H1 (cell line): ENCODE data around the gene RNF130. TPM values are rescaled to one million over a fixed set of nuclear protein-coding genes. Genes with fewer than 3 reads are reported as not detected.

Experiments used
- CTCF ChIA-PET: fragments of 300-600 bp; sonication (Branson Sonifier 250); formaldehyde crosslinking; loops from one replicate; lab custom pipeline; 2021; ENCODE audit not compliant: partially characterized antibody; lab: Charles Lee
- POLR2A ChIA-PET: fragments of 300-600 bp; sonication (Branson Sonifier 250); formaldehyde crosslinking; loops from one replicate; lab custom pipeline; 2021; ENCODE audit warnings: inconsistent platforms; ENCODE audit not compliant: partially characterized antibody; lab: Charles Lee
- DNase-seq, 2 experiments: peaks; one replicate each; pipeline versions ENCODE4 v3.0.0 to v3.0.0-alpha.2; 2010 to 2022; ENCODE audit warnings: low spot score in 2 of 2, low read depth in 1 of 2, mixed read lengths in 1 of 2
- FAIRE-seq: peaks from 2 replicates; lab custom pipeline; 2011; peaks lifted over from hg19 to GRCh38; lab: Jason Lieb, UNC
- H2AFZ ChIP-seq: 2 replicates; pipeline ENCODE4 v1.8.1; 2012; ENCODE audit warnings: low read length, inconsistent platforms
- H2AK5ac ChIP-seq: 2 replicates; pipeline ENCODE4 v1.6.1; 2013; ENCODE audit warnings: low read depth, low read length
- H2BK120ac ChIP-seq: replicated peaks from 2 replicates; pipeline ENCODE3; 2013; ENCODE audit warnings: low read depth, low read length, inconsistent platforms
- H2BK12ac ChIP-seq: 2 replicates; pipeline ENCODE4 v1.6.1; 2013; ENCODE audit warnings: low read depth, low read length
- H2BK15ac ChIP-seq: 2 replicates; pipeline ENCODE4 v1.6.1; 2013; ENCODE audit warnings: low read length
- H2BK20ac ChIP-seq: 2 replicates; pipeline ENCODE4 v1.6.1; 2013; ENCODE audit warnings: low read length
- H2BK5ac ChIP-seq: 2 replicates; pipeline ENCODE4 v1.6.1; 2013; ENCODE audit warnings: low read depth, low read length
- H3K14ac ChIP-seq: 2 replicates; pipeline ENCODE4 v1.6.1; 2013; ENCODE audit warnings: inconsistent platforms; ENCODE audit not compliant: insufficient read length
- H3K18ac ChIP-seq: 2 replicates; pipeline ENCODE4 v1.6.1; 2013; ENCODE audit warnings: low read length; ENCODE audit errors: extremely low read depth
- H3K23ac ChIP-seq: 2 replicates; pipeline ENCODE4 v1.6.1; 2013; ENCODE audit warnings: inconsistent platforms; ENCODE audit not compliant: insufficient read length
- H3K23me2 ChIP-seq: 2 replicates; pipeline ENCODE4 v1.6.1; 2013; ENCODE audit warnings: low read depth, low read length
- H3K27ac ChIP-seq: 2 replicates; pipeline ENCODE4 v1.6.1; 2011; ENCODE audit warnings: low read depth, low read length, inconsistent platforms
- H3K27me3 ChIP-seq, 4 experiments: replicated peaks in 1 of 4; 1 replicate in 1 of 4; 2 replicates in 3 of 4; pipeline versions ENCODE4 v1.6.1 to v1.8.1; 2011 to 2013; ENCODE audit warnings: low read length in 3 of 4, mild to moderate bottlenecking in 3 of 4, inconsistent platforms in 2 of 4, mixed read lengths in 2 of 4, moderate library complexity in 1 of 4; ENCODE audit not compliant: control insufficient read depth in 3 of 4, insufficient read depth in 3 of 4; ENCODE audit errors: extremely low read depth in 1 of 4
- H3K36me3 ChIP-seq, 4 experiments: 2 replicates each; pipeline versions ENCODE4 v1.6.1 to v1.8.1; 2011 to 2013; ENCODE audit warnings: mild to moderate bottlenecking in 4 of 4, low read length in 3 of 4, moderate library complexity in 2 of 4, control low read depth in 1 of 4, inconsistent platforms in 1 of 4; ENCODE audit not compliant: insufficient read depth in 4 of 4, control insufficient read depth in 2 of 4
- H3K4ac ChIP-seq: replicated peaks from 2 replicates; pipeline ENCODE3; 2013; ENCODE audit warnings: low read length, low read depth, mixed read lengths, inconsistent platforms; ENCODE audit not compliant: insufficient read length
- H3K4me1 ChIP-seq, 4 experiments: replicated peaks in 1 of 4; 1 replicate in 1 of 4; 2 replicates in 3 of 4; pipeline versions ENCODE4 v1.6.1 to v1.8.1; 2011 to 2013; ENCODE audit warnings: low read length in 3 of 4, inconsistent platforms in 2 of 4, mixed read lengths in 1 of 4; ENCODE audit not compliant: insufficient read depth in 4 of 4, control insufficient read depth in 3 of 4
- H3K4me2 ChIP-seq, 2 experiments: 2 replicates each; pipeline versions ENCODE4 v1.6.1 to v1.8.1; 2011 to 2013; ENCODE audit warnings: low read depth in 2 of 2, low read length in 2 of 2, control low read depth in 1 of 2, inconsistent platforms in 1 of 2, mild to moderate bottlenecking in 1 of 2; ENCODE audit not compliant: insufficient read depth in 1 of 2
- H3K4me3 ChIP-seq, 4 experiments: fragments of 200-600, 300-600 bp in 1 of 4; sonication (generic), shearing (Covaris generic), sonication (Bioruptor Twin) in 1 of 4; 2 replicates each; pipeline versions ENCODE4 v1.5.1 to v1.8.1; 2011 to 2016; ENCODE audit warnings: low read length in 4 of 4, low read depth in 3 of 4, control low read depth in 2 of 4, inconsistent platforms in 2 of 4, mild to moderate bottlenecking in 2 of 4, mixed read lengths in 1 of 4, moderate library complexity in 1 of 4; ENCODE audit not compliant: insufficient read depth in 2 of 4; ENCODE audit errors: extremely low read depth in 1 of 4
- H3K56ac ChIP-seq: replicated peaks from 2 replicates; pipeline ENCODE3; 2013; ENCODE audit warnings: low read depth, mild to moderate bottlenecking, mixed read lengths, low read length, inconsistent platforms; ENCODE audit not compliant: insufficient read length
- H3K79me1 ChIP-seq: 2 replicates; pipeline ENCODE4 v1.6.1; 2013; ENCODE audit warnings: low read depth, low read length, control low read depth
- H3K79me2 ChIP-seq, 2 experiments: 2 replicates each; pipeline versions ENCODE4 v1.6.1 to v1.8.1; 2012 to 2013; ENCODE audit warnings: low read length in 2 of 2, mild to moderate bottlenecking in 2 of 2, inconsistent platforms in 1 of 2; ENCODE audit not compliant: insufficient read depth in 2 of 2, control insufficient read depth in 1 of 2
- H3K9ac ChIP-seq, 4 experiments: replicated peaks in 1 of 4; 1 replicate in 1 of 4; 2 replicates in 3 of 4; pipeline versions ENCODE4 v1.6.1 to v1.8.1; 2011 to 2013; ENCODE audit warnings: low read depth in 3 of 4, low read length in 3 of 4, control low read depth in 2 of 4, mild to moderate bottlenecking in 2 of 4, moderate library complexity in 2 of 4, inconsistent platforms in 1 of 4; ENCODE audit errors: extremely low read depth in 1 of 4
- H3K9me3 ChIP-seq, 2 experiments: 2 replicates each; pipeline versions ENCODE4 v1.6.1 to v1.8.1; 2012 to 2013; ENCODE audit warnings: mild to moderate bottlenecking in 2 of 2, moderate library complexity in 2 of 2, control low read depth in 1 of 2, inconsistent platforms in 1 of 2, low read depth in 1 of 2, low read length in 1 of 2, mixed read lengths in 1 of 2; ENCODE audit not compliant: insufficient read depth in 2 of 2
- H4K20me1 ChIP-seq, 2 experiments: replicated peaks in 1 of 2; 2 replicates each; pipeline versions ENCODE3 to v1.8.1; 2011 to 2013; ENCODE audit warnings: inconsistent platforms in 2 of 2, low read length in 2 of 2, mild to moderate bottlenecking in 1 of 2; ENCODE audit not compliant: insufficient read depth in 2 of 2, control insufficient read depth in 1 of 2
- H4K5ac ChIP-seq: 2 replicates; pipeline ENCODE4 v1.6.1; 2013; ENCODE audit warnings: low read length, low read depth, mixed read lengths, inconsistent platforms; ENCODE audit not compliant: insufficient read length
- H4K8ac ChIP-seq: 2 replicates; pipeline ENCODE4 v1.8.0; 2013; ENCODE audit warnings: mild to moderate bottlenecking, moderate library complexity, low read length, inconsistent platforms; ENCODE audit not compliant: insufficient read depth; ENCODE audit errors: extremely low read depth
- H4K91ac ChIP-seq: replicated peaks from 2 replicates; pipeline ENCODE3; 2013; ENCODE audit warnings: low read length, mixed read lengths, inconsistent platforms; ENCODE audit not compliant: insufficient read length
- BCL11A ChIP-seq, 2 experiments: IDR thresholded peaks; one replicate each; pipeline ENCODE4 v1.6.1; 2011; ENCODE audit warnings: low read depth in 2 of 2, low read length in 2 of 2, mild to moderate bottlenecking in 2 of 2
- CHD1 ChIP-seq: IDR thresholded peaks from 2 replicates; pipeline ENCODE4 v1.6.1; 2012; ENCODE audit warnings: low read depth, low read length, improper control_type of control experiment
- HDAC6 ChIP-seq: IDR thresholded peaks from one replicate; pipeline ENCODE4 v1.7.1; 2012; ENCODE audit warnings: low read depth, mild to moderate bottlenecking, inconsistent platforms, low read length, moderate library complexity
- KDM1A ChIP-seq: fragments of 200-600, 300-600 bp; sonication (generic); IDR thresholded peaks from 2 replicates; pipeline ENCODE4 v1.7.1; 2016; ENCODE audit warnings: mild to moderate bottlenecking, low read length, borderline replicate concordance
- KDM5A ChIP-seq: fragments of 200-600 bp; IDR thresholded peaks from 2 replicates; pipeline ENCODE4 v1.7.1; 2012; ENCODE audit warnings: mild to moderate bottlenecking, low read length, inconsistent platforms, mixed read lengths
- PHF8 ChIP-seq: fragments of 200-600 bp; sonication (generic); conservative IDR thresholded peaks from 2 replicates; pipeline ENCODE4 v1.7.1; 2012; ENCODE audit warnings: low read depth, mild to moderate bottlenecking, inconsistent platforms, low read length, moderate library complexity
- RXRA ChIP-seq: IDR thresholded peaks from 2 replicates; pipeline ENCODE4 v1.6.1; 2011; ENCODE audit warnings: low read depth, mild to moderate bottlenecking, low read length, moderate library complexity; ENCODE audit not compliant: insufficient read depth
- SP2 ChIP-seq: IDR thresholded peaks from 2 replicates; pipeline ENCODE4 v1.6.1; 2012; ENCODE audit warnings: mild to moderate bottlenecking, low read length, inconsistent platforms
- TEAD4 ChIP-seq: IDR thresholded peaks from 2 replicates; pipeline ENCODE4 v1.6.1; 2012; ENCODE audit warnings: low read depth, low read length, inconsistent platforms, mixed read lengths
- ZNF274 ChIP-seq: IDR thresholded peaks from 2 replicates; pipeline ENCODE4 v1.7.0; 2012; ENCODE audit warnings: low read length, borderline replicate concordance; ENCODE audit errors: extremely low read depth
- WGBS, 2 experiments: shearing (Covaris generic) in 1 of 2; methylation state at CpG; one replicate each; pipeline versions ENCODE4 v1.1.6 to v1.1.7; 2013 to 2015; ENCODE audit warnings: low lambda C conversion rate in 2 of 2, mixed read lengths in 2 of 2, inconsistent platforms in 1 of 2, low coverage in 1 of 2, missing lambda C conversion rate in 1 of 2; ENCODE audit not compliant: insufficient replicate concordance in 2 of 2, insufficient coverage in 1 of 2, insufficient read length in 1 of 2; ENCODE audit errors: extremely low coverage in 1 of 2, missing lambda C conversion rate in 1 of 2; 5-methylcytosine and 5-hydroxymethylcytosine counted together
- polyA plus RNA-seq, 7 experiments: library from polyadenylated mRNA; depleted of rRNA in 3 of 7; stranded (reverse) in 5 of 7; unstranded in 2 of 7; fragments of >200 nt in 5 of 7; fragments of 200-250 nt in 2 of 7; gene quantifications; 1 replicate in 5 of 7; 2 replicates in 1 of 7; 4 replicates in 1 of 7; pipeline versions ENCODE4 v1.2.1 to v1.2.3, GENCODE V29; 2011 to 2013; ENCODE audit warnings: missing spikeins in 2 of 7, mixed read lengths in 2 of 7
- total RNA-seq: library from RNA; stranded (reverse); fragmentation: NEBNext Ultra II Directional; extraction: Animal tissue kit (Norgen Biotek cat#: 25700); gene quantifications from 2 replicates; pipeline ENCODE4 v1.2.1, GENCODE V29; 2021
- TF ChIP-seq, protein P1 (sequence below), 3 experiments: IDR thresholded peaks; 1 replicate in 2 of 3; 2 replicates in 1 of 3; pipeline versions ENCODE4 v1.5.1 to v1.6.1; 2011; ENCODE audit warnings: low read length in 3 of 3, mild to moderate bottlenecking in 3 of 3, inconsistent platforms in 2 of 3, low read depth in 1 of 3, moderate library complexity in 1 of 3; ENCODE audit not compliant: insufficient read depth in 1 of 3; ENCODE audit errors: control extremely low read depth in 1 of 3

RNF130 gene
- total and polyA plus RNA-seq, 2 of the 8 experiments (the other 6 are each of a cell fraction or from before 2014, with no cell fraction given), result 65.1 to 70.0 TPM

DNA sequence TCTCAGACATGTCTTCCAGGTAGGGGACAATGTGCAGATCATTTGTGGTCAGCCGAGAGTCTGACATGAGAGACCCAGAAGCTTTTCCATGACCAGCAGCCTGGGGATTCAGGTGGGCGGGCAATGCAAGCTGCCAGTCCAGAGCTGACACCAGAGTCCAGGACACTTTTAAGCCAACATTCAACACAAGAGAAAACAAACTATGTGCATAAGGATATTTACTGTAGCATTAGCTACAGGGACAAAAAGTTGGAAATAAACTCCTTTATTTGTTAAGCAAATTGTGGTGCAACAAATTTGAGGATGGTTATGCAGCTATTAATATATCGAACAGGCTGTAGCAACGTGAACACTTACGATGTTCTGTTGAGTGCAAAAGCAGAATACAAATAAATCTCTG is 9.9 kb upstream of the RNF130 start:
- FAIRE-seq, result no peak
- Histone ChIP-seq H2BK5ac (no peak overlapping the region), H2BK120ac (peak overlapping the region; percentile 4), H4K5ac (no peak overlapping the region), H3K4ac (no peak overlapping the region), H3K9me3 (peaks cover 3 to 6% of the 10 kb centered on the region in 2 experiments), H3K56ac (no peak overlapping the region), H3K79me1 (no peaks in the 10 kb centered on the region), H4K8ac (no peak overlapping the region), H2BK15ac (no peak overlapping the region), H2BK20ac (peak overlapping the region; percentile 27; the same call in 1 of the 2 replicates), H3K23me2 (0 out of 2 replicates have a peak, but pooled peaks cover 2% of the 10 kb centered on the region), H2AFZ (no peak overlapping the region), H3K27me3 (peaks cover 0 to 3% (median 2%) of the 10 kb centered on the region in 4 experiments; a peak in 2 of 7 replicates), H2AK5ac (no peak overlapping the region), H2BK12ac (peak overlapping the region; percentile 86; the same call in 1 of the 2 replicates), H4K20me1 (no peaks in the 10 kb centered on the region), H3K4me3 (no peak overlapping the region), H3K23ac (no peak overlapping the region), H4K91ac (peak overlapping the region; percentile 6), H3K36me3 (no peaks in the 10 kb centered on the region), H3K4me2 (no peak overlapping the region), H3K9ac (no peak overlapping the region), H3K4me1 (peaks cover 16 to 34% (median 25%) of the 10 kb centered on the region in 4 experiments), H3K27ac (no peak overlapping the region), H3K18ac (peak overlapping the region; percentile 95; the same call in 1 of the 2 replicates), H3K14ac (peak overlapping the region; percentile 16), H3K79me2 (no peaks in the 10 kb centered on the region)
- ChIA-PET POLR2A (interaction anchor here (1.3 to 6.1 kb wide), 3 partner anchors 9 to 28 kb away, joined by 3 to 40 read pairs (median 9); partner anchors contain the start of gene RNF130), CTCF (interaction anchor here (1.1 to 1.5 kb wide), 4 partner anchors 10 to 331 kb away, joined by 3 to 6 read pairs (median 4); no protein-coding TSS in a partner anchor)
- no peak for DNase-seq
- WGBS, 2 experiments, result 87% methylated on average over 5 of the region's 5 CpGs; no CpG with 5 or more reads in 1 of the 2 experiments
- TF ChIP-seq KDM5A, result no peak
- no peak for TF ChIP-seq RXRA
- no peak for TF ChIP-seq TEAD4
- TF ChIP-seq BCL11A (IDR thresholded peaks at IDR 0.05; ENCODE audit: low read depth in 2 of 2, low read length in 2 of 2), result no peak
- no peak for TF ChIP-seq PHF8
- no peak for TF ChIP-seq KDM1A
- TF ChIP-seq CHD1, result no peak
- no peak for TF ChIP-seq ZNF274
- TF ChIP-seq SP2, result no peak
- TF ChIP-seq HDAC6, result no peak
- TF ChIP-seq, protein P1, sequence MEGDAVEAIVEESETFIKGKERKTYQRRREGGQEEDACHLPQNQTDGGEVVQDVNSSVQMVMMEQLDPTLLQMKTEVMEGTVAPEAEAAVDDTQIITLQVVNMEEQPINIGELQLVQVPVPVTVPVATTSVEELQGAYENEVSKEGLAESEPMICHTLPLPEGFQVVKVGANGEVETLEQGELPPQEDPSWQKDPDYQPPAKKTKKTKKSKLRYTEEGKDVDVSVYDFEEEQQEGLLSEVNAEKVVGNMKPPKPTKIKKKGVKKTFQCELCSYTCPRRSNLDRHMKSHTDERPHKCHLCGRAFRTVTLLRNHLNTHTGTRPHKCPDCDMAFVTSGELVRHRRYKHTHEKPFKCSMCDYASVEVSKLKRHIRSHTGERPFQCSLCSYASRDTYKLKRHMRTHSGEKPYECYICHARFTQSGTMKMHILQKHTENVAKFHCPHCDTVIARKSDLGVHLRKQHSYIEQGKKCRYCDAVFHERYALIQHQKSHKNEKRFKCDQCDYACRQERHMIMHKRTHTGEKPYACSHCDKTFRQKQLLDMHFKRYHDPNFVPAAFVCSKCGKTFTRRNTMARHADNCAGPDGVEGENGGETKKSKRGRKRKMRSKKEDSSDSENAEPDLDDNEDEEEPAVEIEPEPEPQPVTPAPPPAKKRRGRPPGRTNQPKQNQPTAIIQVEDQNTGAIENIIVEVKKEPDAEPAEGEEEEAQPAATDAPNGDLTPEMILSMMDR (IDR thresholded peaks at IDR 0.05; ENCODE audit: control extremely low read depth in 1 of 3, insufficient read depth in 1 of 3, low read depth in 1 of 3, low read length in 3 of 3), result no peak
